HG02938 (cell line): Measurements from ENCODE around the gene ZNF587.
"Not testable (repeated sequence)": the region's sequence is repeated elsewhere in the genome, so short reads cannot be mapped to it uniquely, and the experiment has no call there.

ENCODE experiments used
- ATAC-seq: cut with Tn5 transposase; IDR thresholded peaks from one replicate; pipeline ENCODE4 v1.9.1; 2021; ENCODE audit warnings: mild to moderate bottlenecking, moderate library complexity; ENCODE audit not compliant: unreplicated experiment

The ZNF587 gene

GRCh38 chr19:57821501-57821900, 28.2 kb upstream of the ZNF587 start:
- ATAC-seq = not testable (repeated sequence)

- not testable (repeated sequence) for ATAC-seq
Measured at GRCh38 chr19:57823155-57823554, 26.5 kb upstream of the ZNF587 start.

GRCh38 chr19:57823608-57824007, 26.1 kb upstream of the ZNF587 start:
- not testable (repeated sequence) for ATAC-seq

GRCh38 chr19:57825511-57825910, 24.1 kb upstream of the ZNF587 start:
- no peak for ATAC-seq

- no peak for ATAC-seq
Measured at GRCh38 chr19:57829316-57829715, 20.3 kb upstream of the ZNF587 start.

GRCh38 chr19:57830071-57830602, 19.5 kb upstream of the ZNF587 start, which contains the start of gene ZNF587B:
Gene ZNF587B (plus strand): TSS chr19:57830299. CDS start chr19:57830529, 230 bp downstream.
- ATAC-seq = no peak

- ATAC-seq = not testable (repeated sequence)
Measured at GRCh38 chr19:57836991-57837390, 12.7 kb upstream of the ZNF587 start.

GRCh38 chr19:57838622-57839191, 11.0 kb upstream of the ZNF587 start:
- not testable (repeated sequence) for ATAC-seq

GRCh38 chr19:57841122-57841763, 8.4 kb upstream of the ZNF587 start:
- no peak for ATAC-seq

- ATAC-seq = not testable (repeated sequence)
Measured at GRCh38 chr19:57847164-57847563, 2.5 kb upstream of the ZNF587 start.

GRCh38 chr19:57849162-57849665, 445 bp upstream of the ZNF587 start:
- peak; percentile 18 for ATAC-seq

GRCh38 chr19:57850553-57851017, 926 bp downstream of the ZNF587 start:
- ATAC-seq = no peak

GRCh38 chr19:57851812-57852603, 2.3 kb downstream of the ZNF587 start:
- ATAC-seq = not testable (repeated sequence)

- ATAC-seq = not testable (repeated sequence)
Measured at GRCh38 chr19:57854117-57854516, 4.5 kb downstream of the ZNF587 start.

- ATAC-seq = not testable (repeated sequence)
Measured at GRCh38 chr19:57862351-57862750, 12.7 kb downstream of the ZNF587 start.

- ATAC-seq = no peak
Measured at GRCh38 chr19:57867868-57868492, 18.3 kb downstream of the ZNF587 start.

GRCh38 chr19:57869655-57870054, 20.0 kb downstream of the ZNF587 start:
- ATAC-seq = not testable (repeated sequence)

GRCh38 chr19:57870225-57870624, 20.6 kb downstream of the ZNF587 start:
- no peak for ATAC-seq

GRCh38 chr19:57872450-57872849, 22.8 kb downstream of the ZNF587 start:
- ATAC-seq = no peak

- ATAC-seq = not testable (repeated sequence)
Measured at GRCh38 chr19:57873883-57874799, 24.5 kb downstream of the ZNF587 start.
